ENCODE measurements around the gene FAM107A.

DNA sequence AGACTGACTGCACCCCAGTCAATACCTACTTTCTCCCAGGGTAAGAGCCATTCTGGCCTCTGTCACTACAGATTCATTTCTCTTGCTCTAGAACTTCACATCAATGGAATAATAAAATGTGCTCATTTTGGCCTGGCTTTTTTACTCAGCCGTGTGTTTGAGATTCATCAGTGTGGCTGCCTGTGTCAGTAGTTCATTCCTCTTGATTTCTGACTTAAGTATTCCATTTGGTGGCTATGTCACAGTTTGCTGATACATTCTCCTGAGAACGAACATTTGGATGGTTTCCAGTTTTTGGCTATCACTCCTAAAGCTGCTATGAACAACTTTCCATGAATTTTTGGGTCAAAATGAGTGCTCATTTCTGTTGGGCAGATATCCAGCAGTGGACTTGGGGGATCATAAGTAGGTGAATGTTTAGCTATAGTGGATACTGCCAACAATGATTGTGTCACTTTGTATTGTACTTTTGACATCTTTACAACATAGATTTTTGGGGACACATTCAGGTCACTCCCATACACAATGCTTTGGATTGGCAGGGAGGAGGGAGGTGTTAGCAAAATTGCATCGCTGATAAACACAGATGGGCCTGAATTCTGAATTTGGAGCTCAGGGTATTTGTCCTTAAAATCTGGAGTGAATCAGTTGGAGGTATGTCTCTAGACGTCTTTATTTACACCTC, 19.8 kb upstream of the FAM107A start:
- TF ChIP-seq, protein P1, sequence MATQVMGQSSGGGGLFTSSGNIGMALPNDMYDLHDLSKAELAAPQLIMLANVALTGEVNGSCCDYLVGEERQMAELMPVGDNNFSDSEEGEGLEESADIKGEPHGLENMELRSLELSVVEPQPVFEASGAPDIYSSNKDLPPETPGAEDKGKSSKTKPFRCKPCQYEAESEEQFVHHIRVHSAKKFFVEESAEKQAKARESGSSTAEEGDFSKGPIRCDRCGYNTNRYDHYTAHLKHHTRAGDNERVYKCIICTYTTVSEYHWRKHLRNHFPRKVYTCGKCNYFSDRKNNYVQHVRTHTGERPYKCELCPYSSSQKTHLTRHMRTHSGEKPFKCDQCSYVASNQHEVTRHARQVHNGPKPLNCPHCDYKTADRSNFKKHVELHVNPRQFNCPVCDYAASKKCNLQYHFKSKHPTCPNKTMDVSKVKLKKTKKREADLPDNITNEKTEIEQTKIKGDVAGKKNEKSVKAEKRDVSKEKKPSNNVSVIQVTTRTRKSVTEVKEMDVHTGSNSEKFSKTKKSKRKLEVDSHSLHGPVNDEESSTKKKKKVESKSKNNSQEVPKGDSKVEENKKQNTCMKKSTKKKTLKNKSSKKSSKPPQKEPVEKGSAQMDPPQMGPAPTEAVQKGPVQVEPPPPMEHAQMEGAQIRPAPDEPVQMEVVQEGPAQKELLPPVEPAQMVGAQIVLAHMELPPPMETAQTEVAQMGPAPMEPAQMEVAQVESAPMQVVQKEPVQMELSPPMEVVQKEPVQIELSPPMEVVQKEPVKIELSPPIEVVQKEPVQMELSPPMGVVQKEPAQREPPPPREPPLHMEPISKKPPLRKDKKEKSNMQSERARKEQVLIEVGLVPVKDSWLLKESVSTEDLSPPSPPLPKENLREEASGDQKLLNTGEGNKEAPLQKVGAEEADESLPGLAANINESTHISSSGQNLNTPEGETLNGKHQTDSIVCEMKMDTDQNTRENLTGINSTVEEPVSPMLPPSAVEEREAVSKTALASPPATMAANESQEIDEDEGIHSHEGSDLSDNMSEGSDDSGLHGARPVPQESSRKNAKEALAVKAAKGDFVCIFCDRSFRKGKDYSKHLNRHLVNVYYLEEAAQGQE (IDR thresholded peaks at IDR 0.05; ENCODE audit: borderline replicate concordance) = no peak
- TF ChIP-seq, protein P2, sequence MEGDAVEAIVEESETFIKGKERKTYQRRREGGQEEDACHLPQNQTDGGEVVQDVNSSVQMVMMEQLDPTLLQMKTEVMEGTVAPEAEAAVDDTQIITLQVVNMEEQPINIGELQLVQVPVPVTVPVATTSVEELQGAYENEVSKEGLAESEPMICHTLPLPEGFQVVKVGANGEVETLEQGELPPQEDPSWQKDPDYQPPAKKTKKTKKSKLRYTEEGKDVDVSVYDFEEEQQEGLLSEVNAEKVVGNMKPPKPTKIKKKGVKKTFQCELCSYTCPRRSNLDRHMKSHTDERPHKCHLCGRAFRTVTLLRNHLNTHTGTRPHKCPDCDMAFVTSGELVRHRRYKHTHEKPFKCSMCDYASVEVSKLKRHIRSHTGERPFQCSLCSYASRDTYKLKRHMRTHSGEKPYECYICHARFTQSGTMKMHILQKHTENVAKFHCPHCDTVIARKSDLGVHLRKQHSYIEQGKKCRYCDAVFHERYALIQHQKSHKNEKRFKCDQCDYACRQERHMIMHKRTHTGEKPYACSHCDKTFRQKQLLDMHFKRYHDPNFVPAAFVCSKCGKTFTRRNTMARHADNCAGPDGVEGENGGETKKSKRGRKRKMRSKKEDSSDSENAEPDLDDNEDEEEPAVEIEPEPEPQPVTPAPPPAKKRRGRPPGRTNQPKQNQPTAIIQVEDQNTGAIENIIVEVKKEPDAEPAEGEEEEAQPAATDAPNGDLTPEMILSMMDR (IDR thresholded peaks at IDR 0.05; ENCODE audit: poor library complexity, severe bottlenecking) = no peak

Data from neural cell (in vitro differentiated cells).